ACC112 (cell line): ENCODE results near the gene EFNB2.

Experiments used
- H2AFZ ChIP-seq: fragments of 200-600 bp; sonication (generic); one replicate; pipeline ENCODE4 v1.6.0; 2017; ENCODE audit warnings: antibody characterized with exemption, low read length; ENCODE audit not compliant: unreplicated experiment
- H3K27ac ChIP-seq: fragments of 200-600 bp; sonication (generic); 2 replicates; pipeline ENCODE4 v1.5.1; 2014; ENCODE audit warnings: low read depth, mild to moderate bottlenecking, antibody characterized with exemption, low read length, moderate library complexity
- H3K27me3 ChIP-seq: fragments of 200-600 bp; sonication (generic); 2 replicates; pipeline ENCODE4 v1.6.1; 2014; ENCODE audit warnings: mild to moderate bottlenecking, antibody characterized with exemption, low read length, moderate library complexity, mixed read lengths; ENCODE audit not compliant: insufficient read depth
- H3K36me3 ChIP-seq: fragments of 200-600 bp; sonication (generic); 2 replicates; pipeline ENCODE4 v1.6.1; 2016; ENCODE audit warnings: mild to moderate bottlenecking, antibody characterized with exemption, low read length, moderate library complexity, mixed read lengths; ENCODE audit not compliant: insufficient read depth
- H3K4me1 ChIP-seq: fragments of 200-600 bp; sonication (generic); one replicate; pipeline ENCODE4 v1.6.1; 2016; ENCODE audit warnings: low read length, mixed read lengths; ENCODE audit not compliant: insufficient read depth, unreplicated experiment, control insufficient read depth
- H3K4me3 ChIP-seq: fragments of 200-600 bp; sonication (generic); 2 replicates; pipeline ENCODE4 v1.5.1; 2014; ENCODE audit warnings: mild to moderate bottlenecking, low read depth, low read length
- H3K79me2 ChIP-seq: fragments of 200-600 bp; sonication (generic); one replicate; pipeline ENCODE4 v1.6.0; 2016; ENCODE audit warnings: low read length; ENCODE audit not compliant: control insufficient read depth, unreplicated experiment, insufficient read depth

The EFNB2 gene

DNA sequence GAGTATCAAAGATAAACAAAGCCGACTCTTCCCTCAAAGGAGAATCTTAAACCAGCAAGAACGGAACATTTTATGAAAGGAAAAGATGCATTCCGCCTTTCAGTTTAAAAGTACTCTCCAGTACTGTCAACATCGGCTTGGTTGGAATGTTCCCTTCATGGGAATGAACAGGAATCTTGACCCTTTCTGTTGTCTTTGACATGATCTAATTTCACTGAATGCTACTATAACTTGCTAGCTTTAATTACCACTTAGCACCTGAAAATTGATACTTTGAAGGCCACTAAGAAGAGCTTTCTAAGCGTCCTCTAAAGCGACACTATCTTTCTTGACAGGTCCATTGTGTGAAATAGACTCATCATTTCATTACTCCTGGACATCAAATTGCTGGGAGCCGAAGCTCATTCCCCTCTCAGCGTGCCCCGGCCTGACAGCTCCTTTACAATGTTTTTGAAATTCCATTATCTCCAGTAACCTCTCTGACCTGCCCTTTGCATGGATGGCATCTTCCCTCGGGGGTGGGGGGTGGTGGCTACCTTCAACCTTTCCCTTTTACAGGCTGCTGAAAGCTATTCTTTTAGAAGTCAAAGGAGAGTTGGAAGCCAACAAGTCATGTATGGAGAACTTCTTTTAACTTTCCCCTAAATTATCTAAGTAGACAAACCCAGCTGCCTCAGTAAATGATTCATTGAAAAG lies 67.9 kb downstream of the EFNB2 start:
- Histone ChIP-seq H3K36me3 (no peaks in the 10 kb centered on the region), H3K27me3 (0 out of 2 replicates have a peak, but pooled peaks cover 8% of the 10 kb centered on the region), H3K4me1 (no peaks in the 10 kb centered on the region), H3K27ac (no peak overlapping the region), H2AFZ (no peak overlapping the region), H3K79me2 (no peaks in the 10 kb centered on the region), H3K4me3 (no peak overlapping the region)

DNA sequence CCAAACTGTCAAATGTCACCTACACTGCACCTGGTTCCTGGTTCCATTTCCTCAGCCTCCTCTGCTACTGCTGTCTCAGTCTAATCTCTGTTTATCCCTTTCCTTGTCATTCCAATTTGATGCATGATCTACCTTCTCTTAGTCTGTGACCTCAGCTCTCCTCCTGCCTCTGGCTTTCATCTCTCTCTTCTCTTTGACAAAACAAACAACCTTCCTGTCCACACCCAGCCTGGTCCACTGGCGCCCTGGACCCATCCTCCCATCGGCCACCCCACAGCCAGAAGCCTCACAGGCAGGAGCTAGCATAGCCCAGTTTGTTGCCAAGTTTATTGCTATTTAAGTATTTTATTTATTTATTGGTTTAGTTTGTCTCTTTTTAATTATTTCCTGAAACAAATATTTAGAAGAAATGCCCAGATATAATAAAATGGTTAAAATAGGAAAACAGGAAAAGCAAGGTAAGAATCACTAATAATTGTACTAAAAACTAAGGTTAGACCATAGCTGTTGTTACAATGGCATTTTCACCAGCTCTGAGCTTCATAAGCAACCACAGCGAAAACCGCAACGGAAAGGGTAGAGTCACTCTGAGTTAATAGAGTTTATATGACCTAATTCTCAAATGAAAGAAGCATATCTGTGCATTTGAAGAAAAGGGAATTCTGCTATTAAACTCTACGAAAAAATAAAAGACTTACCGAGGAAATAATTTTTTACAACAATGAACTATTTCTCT lies 68.6 kb downstream of the EFNB2 start:
- no peak overlapping the region for H3K4me3 ChIP-seq
- no peak overlapping the region for H2AFZ ChIP-seq
- no peaks in the 10 kb centered on the region for H3K4me1 ChIP-seq
- H3K27ac ChIP-seq = no peak overlapping the region
- H3K79me2 ChIP-seq = no peaks in the 10 kb centered on the region
- H3K36me3 ChIP-seq = no peaks in the 10 kb centered on the region
- H3K27me3 ChIP-seq = peaks cover 10% of the 10 kb centered on the region; the same call in 1 of the 2 replicates

DNA sequence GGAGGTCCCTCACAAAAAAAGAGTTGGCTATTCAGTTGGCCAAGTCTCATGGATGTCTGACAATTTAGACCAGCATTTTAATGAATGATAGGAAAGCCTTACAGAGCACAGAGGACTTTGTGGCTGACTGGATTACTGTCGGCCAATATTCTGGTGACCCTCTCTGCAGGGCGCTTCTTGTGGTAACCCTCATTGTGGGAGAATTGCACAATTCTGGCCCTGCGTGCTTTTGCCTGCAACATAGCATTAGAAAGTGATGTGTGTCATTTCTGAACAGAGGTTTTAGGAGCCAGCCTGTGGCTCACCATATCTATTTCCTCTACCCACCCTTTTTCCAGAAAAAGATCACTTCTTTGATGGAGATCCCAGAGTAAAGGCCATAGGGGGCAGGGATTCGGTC lies 71.4 kb downstream of the EFNB2 start:
- Histone ChIP-seq H3K79me2 (no peaks in the 10 kb centered on the region), H3K27ac (no peak overlapping the region), H3K27me3 (peaks cover 10% of the 10 kb centered on the region; the same call in 1 of the 2 replicates), H3K4me3 (no peak overlapping the region), H2AFZ (no peak overlapping the region), H3K4me1 (no peaks in the 10 kb centered on the region), H3K36me3 (no peaks in the 10 kb centered on the region)

DNA sequence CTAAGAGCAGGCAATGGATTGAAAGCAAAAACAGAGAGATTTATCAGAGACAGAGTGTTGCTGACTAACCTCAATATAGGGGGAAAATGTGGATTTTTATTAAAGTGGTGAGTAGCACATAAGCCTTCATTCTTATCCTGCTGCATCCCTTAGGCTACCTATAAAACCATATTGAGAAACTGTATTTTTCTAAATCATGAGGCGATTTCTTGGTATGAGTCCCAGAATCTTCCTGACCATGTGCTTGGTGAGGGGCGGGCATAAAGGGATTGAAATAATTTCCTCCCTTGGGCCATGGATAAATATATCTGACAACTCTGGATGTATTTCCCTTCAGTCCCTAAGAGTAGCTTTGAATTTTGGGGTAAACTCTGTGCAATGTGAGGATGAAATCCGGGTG lies 72.8 kb downstream of the EFNB2 start:
- Histone ChIP-seq H3K27ac (no peak overlapping the region), H3K79me2 (no peaks in the 10 kb centered on the region), H2AFZ (no peak overlapping the region), H3K27me3 (peaks cover 14% of the 10 kb centered on the region; the same call in 1 of the 2 replicates), H3K4me1 (no peaks in the 10 kb centered on the region), H3K4me3 (no peak overlapping the region), H3K36me3 (no peaks in the 10 kb centered on the region)

DNA sequence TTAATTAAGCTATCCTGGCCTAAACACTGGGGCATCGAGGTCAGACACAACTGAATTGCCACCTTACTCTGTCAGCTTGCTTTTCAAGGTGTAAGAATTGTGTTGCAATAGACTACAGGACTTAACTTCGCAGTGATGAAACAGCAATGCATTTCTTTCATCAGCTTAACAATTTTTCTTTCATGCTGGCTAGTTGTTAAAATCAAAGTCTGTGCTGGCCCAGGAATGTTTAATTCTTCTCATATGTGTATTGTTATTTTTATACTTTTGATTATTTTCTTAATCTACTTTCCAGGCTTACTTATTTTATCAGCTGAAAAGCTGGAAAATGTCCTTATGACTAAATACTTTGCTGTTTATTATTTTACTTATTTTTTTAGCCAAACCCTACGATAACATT lies 79.7 kb downstream of the EFNB2 start:
- Histone ChIP-seq H3K4me1 (no peaks in the 10 kb centered on the region), H3K27me3 (peaks cover 28% of the 10 kb centered on the region), H3K4me3 (no peak overlapping the region), H3K27ac (no peak overlapping the region), H2AFZ (no peak overlapping the region), H3K36me3 (no peaks in the 10 kb centered on the region), H3K79me2 (no peaks in the 10 kb centered on the region)

DNA sequence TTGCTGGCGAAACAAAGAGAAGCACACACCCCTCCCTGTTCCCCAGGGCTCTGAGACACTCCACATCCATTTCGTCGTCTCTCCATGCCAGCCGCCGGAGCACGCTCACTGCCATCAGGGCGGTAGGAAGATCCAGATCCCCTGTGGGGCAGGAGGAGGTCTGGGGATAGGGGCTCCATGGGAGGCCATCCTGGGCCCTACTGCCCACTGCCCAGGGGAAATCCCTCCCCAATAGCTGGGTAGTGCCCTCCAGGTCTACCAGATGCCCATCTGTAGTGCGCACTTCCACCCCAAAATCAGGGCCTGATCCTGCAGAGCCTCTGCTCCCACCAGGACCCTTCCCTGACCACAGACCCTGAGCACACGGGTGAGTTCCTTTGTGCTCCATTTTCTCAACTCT lies 80.3 kb downstream of the EFNB2 start:
- H3K27me3 ChIP-seq = peaks cover 29% of the 10 kb centered on the region
- no peaks in the 10 kb centered on the region for H3K79me2 ChIP-seq
- no peak overlapping the region for H3K27ac ChIP-seq
- H3K4me3 ChIP-seq = no peak overlapping the region
- H3K36me3 ChIP-seq = no peaks in the 10 kb centered on the region
- no peaks in the 10 kb centered on the region for H3K4me1 ChIP-seq
- H2AFZ ChIP-seq = no peak overlapping the region

DNA sequence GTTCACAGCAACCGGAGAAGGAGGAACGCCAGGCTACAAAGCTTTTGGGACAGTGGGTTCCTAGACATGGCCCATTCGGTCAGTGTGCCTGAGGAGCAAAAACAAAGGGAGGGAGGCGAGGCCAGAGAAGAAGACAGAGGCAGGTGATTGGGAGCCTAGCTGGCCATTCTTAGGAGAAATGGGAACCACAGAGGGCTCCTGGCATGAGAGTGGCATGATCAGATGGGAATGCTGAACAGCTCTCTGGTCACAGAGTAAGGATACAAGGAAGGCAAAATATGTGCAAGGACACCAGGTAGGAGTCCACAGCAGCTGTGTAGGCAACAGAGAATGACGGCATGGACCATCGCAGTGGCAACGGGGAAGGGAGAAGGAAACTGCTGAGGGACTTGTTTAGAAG lies 82.4 kb downstream of the EFNB2 start:
- Histone ChIP-seq H2AFZ (no peak overlapping the region), H3K4me3 (no peak overlapping the region)

DNA sequence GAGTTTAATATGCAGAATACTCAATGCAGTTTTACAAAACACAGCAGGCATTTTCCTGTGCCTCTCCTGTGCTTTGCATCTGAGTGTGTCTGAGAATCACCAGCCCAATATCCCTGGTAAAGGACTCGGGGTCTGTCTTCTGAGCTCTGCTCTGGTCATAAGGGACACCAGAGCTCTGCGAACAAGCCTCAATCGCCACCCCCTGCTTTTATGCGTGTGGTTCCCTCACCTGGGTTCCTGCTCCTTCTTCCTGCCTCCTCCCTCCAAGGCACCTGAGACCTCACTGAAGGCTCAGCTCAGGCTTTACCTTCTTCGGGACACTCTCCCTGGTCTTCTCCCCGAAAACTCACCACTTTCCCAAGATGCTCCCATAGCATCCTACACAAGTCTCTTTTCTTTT lies 84.5 kb downstream of the EFNB2 start:
- Histone ChIP-seq H3K27me3 (peaks cover 35% of the 10 kb centered on the region), H3K4me1 (no peaks in the 10 kb centered on the region), H3K27ac (no peak overlapping the region), H2AFZ (no peak overlapping the region), H3K36me3 (no peaks in the 10 kb centered on the region), H3K79me2 (no peaks in the 10 kb centered on the region), H3K4me3 (no peak overlapping the region)

More for the DNA sequence above, 82.4 kb downstream of the EFNB2 start:
- Histone ChIP-seq H3K27ac (no peak overlapping the region), H3K4me1 (no peaks in the 10 kb centered on the region), H3K27me3 (peaks cover 30% of the 10 kb centered on the region), H3K36me3 (no peaks in the 10 kb centered on the region), H3K79me2 (no peaks in the 10 kb centered on the region)

DNA sequence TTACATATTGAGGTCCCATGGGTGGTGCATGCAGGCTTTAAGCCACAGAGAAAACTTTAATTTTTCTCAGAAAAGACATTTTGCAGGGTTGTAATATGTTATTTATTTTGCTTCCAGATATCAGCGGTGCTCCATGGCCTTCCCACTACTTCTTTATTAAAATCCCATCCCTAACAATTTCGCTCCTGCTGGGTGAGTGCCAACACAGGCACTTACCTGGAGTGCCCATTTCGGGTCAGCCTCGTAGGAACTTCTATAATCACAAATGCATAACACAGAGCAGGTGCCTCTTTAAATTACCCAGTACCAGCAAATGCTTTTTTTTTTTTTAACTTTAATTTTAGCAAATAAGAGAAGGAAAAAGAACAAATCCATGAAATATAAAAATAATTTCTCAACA lies 86.4 kb downstream of the EFNB2 start:
- Histone ChIP-seq H3K4me3 (no peak overlapping the region), H3K27me3 (peaks cover 49% of the 10 kb centered on the region), H3K36me3 (no peaks in the 10 kb centered on the region), H3K4me1 (no peaks in the 10 kb centered on the region), H2AFZ (no peak overlapping the region), H3K79me2 (no peaks in the 10 kb centered on the region), H3K27ac (no peak overlapping the region)

DNA sequence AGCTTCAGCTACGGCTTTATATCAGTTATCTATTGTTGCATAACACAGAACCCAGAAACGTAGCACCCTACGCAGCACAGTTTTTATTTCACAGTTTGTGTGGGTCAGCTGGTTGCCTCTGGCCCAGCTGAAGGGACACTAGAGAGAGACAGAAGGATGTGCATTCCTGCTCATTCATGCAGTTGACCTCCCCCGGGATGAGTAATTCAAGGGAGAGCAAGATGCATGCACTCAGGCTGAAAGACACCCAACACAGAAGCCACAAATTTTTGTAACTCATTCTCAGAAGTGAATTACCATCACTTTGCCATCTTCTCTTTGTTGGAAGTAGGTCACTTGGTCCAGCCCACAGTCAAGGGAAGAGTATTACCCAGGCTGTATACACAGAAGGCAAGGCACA lies 89.5 kb downstream of the EFNB2 start:
- H3K79me2 ChIP-seq = no peaks in the 10 kb centered on the region
- H3K4me3 ChIP-seq = no peak overlapping the region
- no peak overlapping the region for H3K27ac ChIP-seq
- no peaks in the 10 kb centered on the region for H3K4me1 ChIP-seq
- H2AFZ ChIP-seq = no peak overlapping the region
- no peaks in the 10 kb centered on the region for H3K36me3 ChIP-seq
- peaks cover 55% of the 10 kb centered on the region for H3K27me3 ChIP-seq
